ENCODE results near the gene COQ9.

- TF ChIP-seq CTCF (IDR thresholded peaks at IDR 0.05), result no peak
- TF ChIP-seq POLR2A (IDR thresholded peaks at IDR 0.05), result no peak
Observed at GRCh38 chr16:57430955-57431354, 16.3 kb upstream of the COQ9 start.
